ENCODE data around the gene PRPF38B. TPM values are rescaled to one million over a fixed set of nuclear protein-coding genes. Genes with fewer than 3 reads are reported as not detected.

Gene PRPF38B
- total and polyA plus RNA-seq, 2 of the 8 experiments (the other 6 are each of a cell fraction or from before 2014, with no cell fraction given), result 16.6 to 50.6 TPM

- peak overlapping the region; percentile 71; the same call in 1 of the 2 replicates for H2AFZ ChIP-seq (ENCODE audit: low read length)
- FAIRE-seq, result no peak
- TF ChIP-seq KDM4A (IDR thresholded peaks at IDR 0.05; ENCODE audit: low read depth, low read length, severe bottlenecking) (no peak), SP4 (IDR thresholded peaks at IDR 0.05; ENCODE audit: low read length) (no peak), BRCA1 (IDR thresholded peaks at IDR 0.05; ENCODE audit: low read depth, low read length) (no peak), SUZ12 (IDR thresholded peaks at IDR 0.05; ENCODE audit: low read length) (no peak), PHF8 (conservative IDR thresholded peaks at IDR 0.05; ENCODE audit: low read depth, low read length) (no peak), SP1 (IDR thresholded peaks at IDR 0.05; ENCODE audit: low read depth, low read length) (no peak), TEAD4 (IDR thresholded peaks at IDR 0.05; ENCODE audit: low read depth, low read length) (no peak), EZH2 (IDR thresholded peaks at IDR 0.05; ENCODE audit: low read depth, low read length, severe bottlenecking) (no peak), E2F6 (IDR thresholded peaks at IDR 0.05) (no peak), MAX (IDR thresholded peaks at IDR 0.05) (no peak), EP300 (IDR thresholded peaks at IDR 0.05; ENCODE audit: borderline replicate concordance in 1 of 2, low read depth in 2 of 2, low read length in 2 of 2) (no peak), SP2 (IDR thresholded peaks at IDR 0.05; ENCODE audit: low read length) (no peak), YY1 (IDR thresholded peaks at IDR 0.05; ENCODE audit: low read depth, low read length) (no peak)
Observed at GRCh38 chr1:108679586-108680213, 12.4 kb upstream of the PRPF38B start.

More at GRCh38 chr1:108679586-108680213, 12.4 kb upstream of the PRPF38B start:
- Histone ChIP-seq H3K4me2 (ENCODE audit: insufficient read depth in 1 of 2, low read depth in 2 of 2, low read length in 2 of 2) (no peak overlapping the region), H4K8ac (ENCODE audit: extremely low read depth, insufficient read depth, low read length) (no peak overlapping the region), H3K14ac (ENCODE audit: insufficient read length) (no peak overlapping the region), H3K4ac (replicated peaks; ENCODE audit: insufficient read length, low read depth, low read length) (no peak overlapping the region), H3K79me1 (ENCODE audit: low read depth, low read length) (no peaks in the 10 kb centered on the region), H3K9ac (replicated peaks in 1 of 4; ENCODE audit: extremely low read depth in 1 of 4, low read depth in 3 of 4, low read length in 3 of 4) (no peak overlapping the region), H3K4me1 (replicated peaks in 1 of 4; ENCODE audit: control insufficient read depth in 3 of 4, insufficient read depth in 4 of 4, low read length in 3 of 4) (peaks cover 0 to 5% (median 2%) of the 10 kb centered on the region in 4 experiments; a peak in 3 of 7 replicates), H4K91ac (replicated peaks; ENCODE audit: insufficient read length, low read length) (no peak overlapping the region), H3K23me2 (ENCODE audit: low read depth, low read length) (no peaks in the 10 kb centered on the region), H4K20me1 (replicated peaks in 1 of 2; ENCODE audit: control insufficient read depth in 1 of 2, insufficient read depth in 2 of 2, low read length in 2 of 2) (no peaks in the 10 kb centered on the region), H3K18ac (ENCODE audit: extremely low read depth, low read length) (no peak overlapping the region), H2BK5ac (ENCODE audit: low read depth, low read length) (no peak overlapping the region), H3K79me2 (ENCODE audit: control insufficient read depth in 1 of 2, insufficient read depth in 2 of 2, low read length in 2 of 2) (no peaks in the 10 kb centered on the region), H3K36me3 (ENCODE audit: control insufficient read depth in 2 of 4, insufficient read depth in 4 of 4, low read length in 3 of 4) (no peaks in the 10 kb centered on the region), H2BK12ac (ENCODE audit: low read depth, low read length) (no peak overlapping the region), H3K27me3 (replicated peaks in 1 of 4; ENCODE audit: control insufficient read depth in 3 of 4, extremely low read depth in 1 of 4, insufficient read depth in 3 of 4, low read length in 3 of 4) (no peaks in the 10 kb centered on the region), H2BK15ac (ENCODE audit: low read length) (no peak overlapping the region), H3K4me3 (ENCODE audit: extremely low read depth in 1 of 4, insufficient read depth in 2 of 4, low read depth in 3 of 4, low read length in 4 of 4) (no peak overlapping the region), H2BK20ac (ENCODE audit: low read length) (no peak overlapping the region), H2AK5ac (ENCODE audit: low read depth, low read length) (no peak overlapping the region), H2BK120ac (replicated peaks; ENCODE audit: low read depth, low read length) (no peak overlapping the region), H3K56ac (replicated peaks; ENCODE audit: insufficient read length, low read depth, low read length) (no peak overlapping the region), H4K5ac (ENCODE audit: insufficient read length, low read depth, low read length) (no peak overlapping the region), H3K9me3 (ENCODE audit: insufficient read depth in 2 of 2, low read depth in 1 of 2, low read length in 1 of 2) (peaks cover 0 to 6% of the 10 kb centered on the region in 2 experiments; a peak in 1 of 4 replicates), H3K23ac (ENCODE audit: insufficient read length) (no peak overlapping the region), H3K27ac (ENCODE audit: low read depth, low read length) (no peak overlapping the region)
- ChIA-PET POLR2A (ENCODE audit: partially characterized antibody) (interaction anchor here (6.0 kb wide), 1 partner anchor 12 kb away, joined by 74 read pairs; the partner anchor contains the start of gene PRPF38B), CTCF (ENCODE audit: partially characterized antibody) (no interaction called here)
- no peak for DNase-seq (ENCODE audit: low read depth in 1 of 2, low spot score in 2 of 2)
- 86% methylated on average over 10 of the region's 10 CpGs; no CpG with 5 or more reads in 1 of the 2 experiments for WGBS, 2 experiments (ENCODE audit: extremely low coverage in 1 of 2, insufficient coverage in 1 of 2, insufficient read length in 1 of 2, insufficient replicate concordance in 2 of 2, low coverage in 1 of 2, low lambda C conversion rate in 2 of 2, missing lambda C conversion rate in 1 of 2)

Data from H1 (cell line).